ENCODE results near the gene TRIM44. TPM values are rescaled to one million over a fixed set of nuclear protein-coding genes. Genes with fewer than 3 reads are reported as not detected.

The TRIM44 gene
- total and polyA plus RNA-seq, 10 of the 15 experiments (the other 5 are each of a cell fraction or from before 2014, with no cell fraction given) = 6.7 to 93.0 (median 27.6) TPM

DNA sequence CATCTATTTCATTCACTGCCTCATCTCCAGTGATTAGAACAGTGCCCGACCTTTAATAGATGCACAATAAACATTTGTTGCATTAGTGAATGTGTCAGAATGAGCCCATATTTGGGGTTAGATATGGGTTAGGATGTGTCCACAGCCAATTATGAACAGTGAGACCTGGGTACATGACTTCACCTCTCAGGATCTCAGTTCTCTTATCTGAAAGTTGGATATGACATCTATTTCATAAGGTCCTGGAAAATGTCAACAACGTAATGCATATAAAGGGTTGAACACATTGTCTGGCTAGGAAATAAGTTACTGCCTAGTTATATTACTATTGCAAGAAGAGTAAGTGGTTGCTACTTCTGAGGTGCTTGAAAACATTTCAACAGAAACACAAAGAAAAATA, 201.6 kb downstream of the TRIM44 start:
- DNase-seq (ENCODE audit: low read depth, low spot score) (no peak), FAIRE-seq (no peak), ATAC-seq (no peak)
- intact Hi-C loops (cut with micrococcal nuclease; ENCODE audit: unreplicated experiment) = no loop called here
- Histone ChIP-seq H3K4me2 (ENCODE audit: control insufficient read depth, insufficient read depth) (no peak overlapping the region), H3K27ac (ENCODE audit: control insufficient read depth, insufficient read depth) (no peak overlapping the region), H3K9ac (ENCODE audit: control insufficient read depth, insufficient read depth, low read length) (no peak overlapping the region), H3K27me3 (replicated peaks in 1 of 2; ENCODE audit: control insufficient read depth in 2 of 2, insufficient read depth in 2 of 2, low read length in 1 of 2) (no peaks in the 10 kb centered on the region), H3K79me2 (ENCODE audit: control insufficient read depth, insufficient read depth, low read length) (no peaks in the 10 kb centered on the region), H3K9me3 (replicated peaks; ENCODE audit: control insufficient read depth, insufficient read depth, low read length) (no peaks in the 10 kb centered on the region), H2AFZ (ENCODE audit: control insufficient read depth, low read depth, low read length) (no peak overlapping the region), H3K4me3 (no peak overlapping the region), H3K36me3 (ENCODE audit: control insufficient read depth in 2 of 2, insufficient read depth in 2 of 2, low read length in 1 of 2) (no peaks in the 10 kb centered on the region), H3K4me1 (ENCODE audit: control insufficient read depth, insufficient read depth, low read length) (no peaks in the 10 kb centered on the region), H4K20me1 (ENCODE audit: control insufficient read depth, insufficient read depth) (no peaks in the 10 kb centered on the region)
- ChIA-PET RAD21 (ENCODE audit: unreplicated experiment) (no interaction called here), SMC1A (ENCODE audit: uncharacterized antibody, unreplicated experiment) (no interaction called here), POLR2A (no interaction called here), CTCF (interaction anchor here (1.4 kb wide), 1 partner anchor 9 kb away, joined by 3 read pairs; no protein-coding TSS in a partner anchor)
- in situ Hi-C loops (cut with MboI) = no loop called here
- TF ChIP-seq SMAD1 (IDR thresholded peaks at IDR 0.05; ENCODE audit: low read depth, partially characterized antibody) = no peak
- no peak for TF ChIP-seq ZNF687 (IDR thresholded peaks at IDR 0.05)
- TF ChIP-seq ZNF24 (IDR thresholded peaks at IDR 0.05) = no peak
- no peak for TF ChIP-seq FOXK2 (IDR thresholded peaks at IDR 0.05)
- no peak for TF ChIP-seq FOS (IDR thresholded peaks at IDR 0.05; ENCODE audit: borderline replicate concordance, extremely low read depth, insufficient read length)
- no peak for TF ChIP-seq EP300 (IDR thresholded peaks at IDR 0.05; ENCODE audit: borderline replicate concordance in 1 of 2, control insufficient read depth in 1 of 2, low read depth in 2 of 2, low read length in 2 of 2)
- WGBS (ENCODE audit: insufficient coverage, insufficient replicate concordance, low lambda C conversion rate, missing lambda C conversion rate) = 64% methylated on average over 2 of the region's 2 CpGs
- BruUV-seq (replicated peaks) = no TSS peak
